H1 (cell line): ENCODE results near the gene ST8SIA4. TPM values are rescaled to one million over a fixed set of nuclear protein-coding genes. Genes with fewer than 3 reads are reported as not detected.

ENCODE experiments used
- CTCF ChIA-PET: fragments of 300-600 bp; sonication (Branson Sonifier 250); formaldehyde crosslinking; loops from one replicate; lab custom pipeline; 2021; ENCODE audit not compliant: partially characterized antibody; lab: Charles Lee
- POLR2A ChIA-PET: fragments of 300-600 bp; sonication (Branson Sonifier 250); formaldehyde crosslinking; loops from one replicate; lab custom pipeline; 2021; ENCODE audit warnings: inconsistent platforms; ENCODE audit not compliant: partially characterized antibody; lab: Charles Lee
- DNase-seq, 2 experiments: peaks; one replicate each; pipeline versions ENCODE4 v3.0.0 to v3.0.0-alpha.2; 2010 to 2022; ENCODE audit warnings: low spot score in 2 of 2, low read depth in 1 of 2, mixed read lengths in 1 of 2
- FAIRE-seq: peaks from 2 replicates; lab custom pipeline; 2011; peaks lifted over from hg19 to GRCh38; lab: Jason Lieb, UNC
- H2AFZ ChIP-seq: 2 replicates; pipeline ENCODE4 v1.8.1; 2012; ENCODE audit warnings: low read length, inconsistent platforms
- H2AK5ac ChIP-seq: 2 replicates; pipeline ENCODE4 v1.6.1; 2013; ENCODE audit warnings: low read depth, low read length
- H2BK120ac ChIP-seq: replicated peaks from 2 replicates; pipeline ENCODE3; 2013; ENCODE audit warnings: low read depth, low read length, inconsistent platforms
- H2BK12ac ChIP-seq: 2 replicates; pipeline ENCODE4 v1.6.1; 2013; ENCODE audit warnings: low read depth, low read length
- H2BK15ac ChIP-seq: 2 replicates; pipeline ENCODE4 v1.6.1; 2013; ENCODE audit warnings: low read length
- H2BK20ac ChIP-seq: 2 replicates; pipeline ENCODE4 v1.6.1; 2013; ENCODE audit warnings: low read length
- H2BK5ac ChIP-seq: 2 replicates; pipeline ENCODE4 v1.6.1; 2013; ENCODE audit warnings: low read depth, low read length
- H3K14ac ChIP-seq: 2 replicates; pipeline ENCODE4 v1.6.1; 2013; ENCODE audit warnings: inconsistent platforms; ENCODE audit not compliant: insufficient read length
- H3K18ac ChIP-seq: 2 replicates; pipeline ENCODE4 v1.6.1; 2013; ENCODE audit warnings: low read length; ENCODE audit errors: extremely low read depth
- H3K23ac ChIP-seq: 2 replicates; pipeline ENCODE4 v1.6.1; 2013; ENCODE audit warnings: inconsistent platforms; ENCODE audit not compliant: insufficient read length
- H3K23me2 ChIP-seq: 2 replicates; pipeline ENCODE4 v1.6.1; 2013; ENCODE audit warnings: low read depth, low read length
- H3K27ac ChIP-seq: 2 replicates; pipeline ENCODE4 v1.6.1; 2011; ENCODE audit warnings: low read depth, low read length, inconsistent platforms
- H3K27me3 ChIP-seq, 4 experiments: replicated peaks in 1 of 4; 1 replicate in 1 of 4; 2 replicates in 3 of 4; pipeline versions ENCODE4 v1.6.1 to v1.8.1; 2011 to 2013; ENCODE audit warnings: low read length in 3 of 4, mild to moderate bottlenecking in 3 of 4, inconsistent platforms in 2 of 4, mixed read lengths in 2 of 4, moderate library complexity in 1 of 4; ENCODE audit not compliant: control insufficient read depth in 3 of 4, insufficient read depth in 3 of 4; ENCODE audit errors: extremely low read depth in 1 of 4
- H3K36me3 ChIP-seq, 4 experiments: 2 replicates each; pipeline versions ENCODE4 v1.6.1 to v1.8.1; 2011 to 2013; ENCODE audit warnings: mild to moderate bottlenecking in 4 of 4, low read length in 3 of 4, moderate library complexity in 2 of 4, control low read depth in 1 of 4, inconsistent platforms in 1 of 4; ENCODE audit not compliant: insufficient read depth in 4 of 4, control insufficient read depth in 2 of 4
- H3K4ac ChIP-seq: replicated peaks from 2 replicates; pipeline ENCODE3; 2013; ENCODE audit warnings: low read length, low read depth, mixed read lengths, inconsistent platforms; ENCODE audit not compliant: insufficient read length
- H3K4me1 ChIP-seq, 4 experiments: replicated peaks in 1 of 4; 1 replicate in 1 of 4; 2 replicates in 3 of 4; pipeline versions ENCODE4 v1.6.1 to v1.8.1; 2011 to 2013; ENCODE audit warnings: low read length in 3 of 4, inconsistent platforms in 2 of 4, mixed read lengths in 1 of 4; ENCODE audit not compliant: insufficient read depth in 4 of 4, control insufficient read depth in 3 of 4
- H3K4me2 ChIP-seq, 2 experiments: 2 replicates each; pipeline versions ENCODE4 v1.6.1 to v1.8.1; 2011 to 2013; ENCODE audit warnings: low read depth in 2 of 2, low read length in 2 of 2, control low read depth in 1 of 2, inconsistent platforms in 1 of 2, mild to moderate bottlenecking in 1 of 2; ENCODE audit not compliant: insufficient read depth in 1 of 2
- H3K4me3 ChIP-seq, 4 experiments: fragments of 200-600, 300-600 bp in 1 of 4; sonication (generic), shearing (Covaris generic), sonication (Bioruptor Twin) in 1 of 4; 2 replicates each; pipeline versions ENCODE4 v1.5.1 to v1.8.1; 2011 to 2016; ENCODE audit warnings: low read length in 4 of 4, low read depth in 3 of 4, control low read depth in 2 of 4, inconsistent platforms in 2 of 4, mild to moderate bottlenecking in 2 of 4, mixed read lengths in 1 of 4, moderate library complexity in 1 of 4; ENCODE audit not compliant: insufficient read depth in 2 of 4; ENCODE audit errors: extremely low read depth in 1 of 4
- H3K56ac ChIP-seq: replicated peaks from 2 replicates; pipeline ENCODE3; 2013; ENCODE audit warnings: low read depth, mild to moderate bottlenecking, mixed read lengths, low read length, inconsistent platforms; ENCODE audit not compliant: insufficient read length
- H3K79me1 ChIP-seq: 2 replicates; pipeline ENCODE4 v1.6.1; 2013; ENCODE audit warnings: low read depth, low read length, control low read depth
- H3K79me2 ChIP-seq, 2 experiments: 2 replicates each; pipeline versions ENCODE4 v1.6.1 to v1.8.1; 2012 to 2013; ENCODE audit warnings: low read length in 2 of 2, mild to moderate bottlenecking in 2 of 2, inconsistent platforms in 1 of 2; ENCODE audit not compliant: insufficient read depth in 2 of 2, control insufficient read depth in 1 of 2
- H3K9ac ChIP-seq, 4 experiments: replicated peaks in 1 of 4; 1 replicate in 1 of 4; 2 replicates in 3 of 4; pipeline versions ENCODE4 v1.6.1 to v1.8.1; 2011 to 2013; ENCODE audit warnings: low read depth in 3 of 4, low read length in 3 of 4, control low read depth in 2 of 4, mild to moderate bottlenecking in 2 of 4, moderate library complexity in 2 of 4, inconsistent platforms in 1 of 4; ENCODE audit errors: extremely low read depth in 1 of 4
- H3K9me3 ChIP-seq, 2 experiments: 2 replicates each; pipeline versions ENCODE4 v1.6.1 to v1.8.1; 2012 to 2013; ENCODE audit warnings: mild to moderate bottlenecking in 2 of 2, moderate library complexity in 2 of 2, control low read depth in 1 of 2, inconsistent platforms in 1 of 2, low read depth in 1 of 2, low read length in 1 of 2, mixed read lengths in 1 of 2; ENCODE audit not compliant: insufficient read depth in 2 of 2
- H4K20me1 ChIP-seq, 2 experiments: replicated peaks in 1 of 2; 2 replicates each; pipeline versions ENCODE3 to v1.8.1; 2011 to 2013; ENCODE audit warnings: inconsistent platforms in 2 of 2, low read length in 2 of 2, mild to moderate bottlenecking in 1 of 2; ENCODE audit not compliant: insufficient read depth in 2 of 2, control insufficient read depth in 1 of 2
- H4K5ac ChIP-seq: 2 replicates; pipeline ENCODE4 v1.6.1; 2013; ENCODE audit warnings: low read length, low read depth, mixed read lengths, inconsistent platforms; ENCODE audit not compliant: insufficient read length
- H4K8ac ChIP-seq: 2 replicates; pipeline ENCODE4 v1.8.0; 2013; ENCODE audit warnings: mild to moderate bottlenecking, moderate library complexity, low read length, inconsistent platforms; ENCODE audit not compliant: insufficient read depth; ENCODE audit errors: extremely low read depth
- H4K91ac ChIP-seq: replicated peaks from 2 replicates; pipeline ENCODE3; 2013; ENCODE audit warnings: low read length, mixed read lengths, inconsistent platforms; ENCODE audit not compliant: insufficient read length
- BACH1 ChIP-seq: IDR thresholded peaks from 2 replicates; pipeline ENCODE4 v1.6.1; 2012; ENCODE audit warnings: low read length, improper control_type of control experiment
- CBX8 ChIP-seq: fragments of 300-800, 300-1000 bp; sonication (generic); IDR thresholded peaks from 2 replicates; pipeline ENCODE4 v1.7.1; 2016; ENCODE audit warnings: low read depth, low read length, borderline replicate concordance
- CEBPB ChIP-seq: IDR thresholded peaks from 2 replicates; pipeline ENCODE4 v1.6.1; 2012; ENCODE audit warnings: low read depth, low read length
- JUN ChIP-seq: IDR thresholded peaks from 2 replicates; pipeline ENCODE4 v1.6.1; 2011; ENCODE audit warnings: low read depth, mild to moderate bottlenecking, improper control_type of control experiment, low read length
- KDM4A ChIP-seq: IDR thresholded peaks from one replicate; pipeline ENCODE4 v1.7.1; 2012; ENCODE audit warnings: low read depth, mild to moderate bottlenecking, moderate library complexity, low read length, inconsistent platforms; ENCODE audit not compliant: severe bottlenecking
- MAFK ChIP-seq: IDR thresholded peaks from 2 replicates; pipeline ENCODE4 v1.6.1; 2012; ENCODE audit warnings: low read depth, mild to moderate bottlenecking, improper control_type of control experiment, low read length
- MAX ChIP-seq: IDR thresholded peaks from 2 replicates; pipeline ENCODE4 v1.6.1; 2012; ENCODE audit warnings: inconsistent platforms
- POLR2AphosphoS5 ChIP-seq: IDR thresholded peaks from 2 replicates; pipeline ENCODE4 v1.6.1; 2011; ENCODE audit warnings: low read depth, low read length
- RBBP5 ChIP-seq: IDR thresholded peaks from 2 replicates; pipeline ENCODE4 v1.7.1; 2012; ENCODE audit warnings: low read depth, mild to moderate bottlenecking, inconsistent platforms, low read length, moderate library complexity, borderline replicate concordance
- RFX5 ChIP-seq: IDR thresholded peaks from 2 replicates; pipeline ENCODE4 v1.6.1; 2011; ENCODE audit warnings: low read depth, low read length, improper control_type of control experiment, borderline replicate concordance
- ZNF274 ChIP-seq: IDR thresholded peaks from 2 replicates; pipeline ENCODE4 v1.7.0; 2012; ENCODE audit warnings: low read length, borderline replicate concordance; ENCODE audit errors: extremely low read depth
- WGBS, 2 experiments: shearing (Covaris generic) in 1 of 2; methylation state at CpG; one replicate each; pipeline versions ENCODE4 v1.1.6 to v1.1.7; 2013 to 2015; ENCODE audit warnings: low lambda C conversion rate in 2 of 2, mixed read lengths in 2 of 2, inconsistent platforms in 1 of 2, low coverage in 1 of 2, missing lambda C conversion rate in 1 of 2; ENCODE audit not compliant: insufficient replicate concordance in 2 of 2, insufficient coverage in 1 of 2, insufficient read length in 1 of 2; ENCODE audit errors: extremely low coverage in 1 of 2, missing lambda C conversion rate in 1 of 2; 5-methylcytosine and 5-hydroxymethylcytosine counted together
- polyA plus RNA-seq, 7 experiments: library from polyadenylated mRNA; depleted of rRNA in 3 of 7; stranded (reverse) in 5 of 7; unstranded in 2 of 7; fragments of >200 nt in 5 of 7; fragments of 200-250 nt in 2 of 7; gene quantifications; 1 replicate in 5 of 7; 2 replicates in 1 of 7; 4 replicates in 1 of 7; pipeline versions ENCODE4 v1.2.1 to v1.2.3, GENCODE V29; 2011 to 2013; ENCODE audit warnings: missing spikeins in 2 of 7, mixed read lengths in 2 of 7
- total RNA-seq: library from RNA; stranded (reverse); fragmentation: NEBNext Ultra II Directional; extraction: Animal tissue kit (Norgen Biotek cat#: 25700); gene quantifications from 2 replicates; pipeline ENCODE4 v1.2.1, GENCODE V29; 2021

Gene ST8SIA4
- total and polyA plus RNA-seq, 2 of the 8 experiments (the other 6 are each of a cell fraction or from before 2014, with no cell fraction given), result 0.08 to 0.50 TPM

DNA sequence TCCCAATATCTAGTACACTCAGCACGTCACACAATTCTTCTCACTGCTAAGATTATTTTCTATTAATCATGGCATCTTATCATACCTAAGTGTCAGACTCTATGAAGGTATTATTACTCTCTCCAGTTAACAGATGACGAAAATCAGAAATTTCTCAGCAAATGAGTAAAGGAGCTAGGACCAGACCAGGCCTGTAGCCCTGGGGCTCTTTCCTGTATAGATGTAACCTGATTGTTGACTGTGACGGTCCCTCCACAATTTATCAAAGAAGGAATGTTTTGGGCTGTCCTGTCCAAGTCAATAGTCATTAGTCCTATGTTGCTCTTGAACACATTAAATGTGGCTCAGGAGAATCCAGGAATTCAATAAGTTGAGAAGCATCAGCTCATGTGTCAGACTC is 106.2 kb downstream of the ST8SIA4 start:
- Histone ChIP-seq H3K9me3 (no peaks in the 10 kb centered on the region), H4K8ac (no peak overlapping the region)
- CTCF ChIA-PET, result interaction anchor here (0.6 to 0.9 kb wide), 2 partner anchors 9 to 1010 kb away, joined by 3 read pairs; no protein-coding TSS in a partner anchor
- TF ChIP-seq RBBP5, result no peak
- TF ChIP-seq RFX5, result no peak
- no peak for TF ChIP-seq MAFK
- no peak for TF ChIP-seq BACH1
- TF ChIP-seq JUN, result no peak
- no peak for TF ChIP-seq POLR2AphosphoS5
- TF ChIP-seq CBX8, result no peak
- no peak for TF ChIP-seq CEBPB
- TF ChIP-seq KDM4A, result no peak
- no peak for TF ChIP-seq ZNF274
- TF ChIP-seq MAX, result no peak
- TF ChIP-seq, all 59 proteins: peak for 0
- H2AFZ ChIP-seq, result no peak overlapping the region
- no peak overlapping the region for H4K91ac ChIP-seq
- no peak overlapping the region for H2BK15ac ChIP-seq
- no peaks in the 10 kb centered on the region for H3K79me2 ChIP-seq
- no peak overlapping the region for H2BK120ac ChIP-seq
- no peaks in the 10 kb centered on the region for H3K23me2 ChIP-seq
- no peak overlapping the region for H3K27ac ChIP-seq
- H3K18ac ChIP-seq, result no peak overlapping the region
- no peak overlapping the region for H2BK20ac ChIP-seq
- H3K36me3 ChIP-seq, result no peaks in the 10 kb centered on the region
- no peak overlapping the region for H3K23ac ChIP-seq
- H3K4ac ChIP-seq, result no peak overlapping the region
- no peak overlapping the region for H3K4me2 ChIP-seq
- no peaks in the 10 kb centered on the region for H4K20me1 ChIP-seq
- no peak overlapping the region for H3K9ac ChIP-seq
- POLR2A ChIA-PET, result interaction anchor here (0.6 kb wide), 1 partner anchor 1433 kb away, joined by 3 read pairs; no protein-coding TSS in a partner anchor
- no peak overlapping the region for H3K56ac ChIP-seq
- H2AK5ac ChIP-seq, result no peak overlapping the region
- H3K79me1 ChIP-seq, result no peaks in the 10 kb centered on the region
- DNase-seq (no peak), FAIRE-seq (no peak)
- no peaks in the 10 kb centered on the region for H3K27me3 ChIP-seq
- no peak overlapping the region for H4K5ac ChIP-seq
- no peak overlapping the region for H2BK12ac ChIP-seq
- 90% methylated on average over 3 of the region's 3 CpGs; no CpG with 5 or more reads in 1 of the 2 experiments for WGBS, 2 experiments
- no peaks in the 10 kb centered on the region for H3K4me1 ChIP-seq
- H3K4me3 ChIP-seq, result no peak overlapping the region
- H2BK5ac ChIP-seq, result no peak overlapping the region
- H3K14ac ChIP-seq, result no peak overlapping the region
